GM18870 (cell line): ENCODE measurements around the gene THRA.

Experiments
- ATAC-seq: cut with Tn5 transposase; IDR thresholded peaks from one replicate; pipeline ENCODE4 v1.9.1; 2021; ENCODE audit warnings: moderate library complexity; ENCODE audit not compliant: unreplicated experiment

THRA gene

GRCh38 chr17:40075942-40076498 lies 13.3 kb downstream of the THRA start:
- ATAC-seq = no peak

GRCh38 chr17:40076591-40076990 lies 13.8 kb downstream of the THRA start:
- no peak for ATAC-seq

GRCh38 chr17:40079545-40079944 lies 16.8 kb downstream of the THRA start:
- ATAC-seq = no peak

GRCh38 chr17:40084477-40084876 lies 21.7 kb downstream of the THRA start:
- no peak for ATAC-seq

GRCh38 chr17:40086150-40087044 lies 23.6 kb downstream of the THRA start:
- no peak for ATAC-seq

- ATAC-seq = no peak
These were observed 24.5 kb downstream of the THRA start for GRCh38 chr17:40087049-40087794.

GRCh38 chr17:40087903-40088718 lies 25.3 kb downstream of the THRA start:
- ATAC-seq = no peak

- no peak for ATAC-seq
These were observed 26.5 kb downstream of the THRA start for GRCh38 chr17:40089077-40089895.

- ATAC-seq = no peak
These were observed 27.7 kb downstream of the THRA start for GRCh38 chr17:40090237-40091119.

GRCh38 chr17:40091691-40092397 lies 29.1 kb downstream of the THRA start:
- no peak for ATAC-seq

- no peak for ATAC-seq
These were observed 29.8 kb downstream of the THRA start for GRCh38 chr17:40092581-40092980.

GRCh38 chr17:40093005-40093579 lies 30.3 kb downstream of the THRA start:
- no peak for ATAC-seq

GRCh38 chr17:40093580-40094201 lies 30.9 kb downstream of the THRA start:
- no peak for ATAC-seq

- ATAC-seq = no peak
These were observed 32.1 kb downstream of the THRA start for GRCh38 chr17:40094874-40095273.

GRCh38 chr17:40095351-40095943 lies 32.7 kb downstream of the THRA start:
- no peak for ATAC-seq

- ATAC-seq = peak; percentile 49
These were observed 33.4 kb downstream of the THRA start for GRCh38 chr17:40095944-40096791.
